OCI-LY7 (cell line): Measurements from ENCODE around the gene SPATS2L.

Source experiments
- CTCF ChIP-seq: fragments of 200-600 bp; sonication (generic); conservative IDR thresholded peaks from 2 replicates; pipeline ENCODE4 v1.5.1; 2014; ENCODE audit warnings: mild to moderate bottlenecking, antibody characterized with exemption, low read length, moderate library complexity, mixed read lengths
- EZH2phosphoT487 ChIP-seq: fragments of 200-600 bp; sonication (generic); IDR thresholded peaks from 2 replicates; pipeline ENCODE4 v1.6.1; 2018; ENCODE audit warnings: low read depth, borderline replicate concordance, mild to moderate bottlenecking, mixed run types, antibody characterized with exemption, low read length, moderate library complexity, mixed read lengths

- TF ChIP-seq CTCF: no peak
- no peak for TF ChIP-seq EZH2phosphoT487
Observed at GRCh38 chr2:200406379-200406778, 99.9 kb downstream of the SPATS2L start.
